ENCODE measurements around the gene TPX2. TPM values are rescaled to one million over a fixed set of nuclear protein-coding genes. Genes with fewer than 3 reads are reported as not detected.

The TPX2 gene
- total RNA-seq, 1 experiment from 2014 or later, result 123 TPM

DNA sequence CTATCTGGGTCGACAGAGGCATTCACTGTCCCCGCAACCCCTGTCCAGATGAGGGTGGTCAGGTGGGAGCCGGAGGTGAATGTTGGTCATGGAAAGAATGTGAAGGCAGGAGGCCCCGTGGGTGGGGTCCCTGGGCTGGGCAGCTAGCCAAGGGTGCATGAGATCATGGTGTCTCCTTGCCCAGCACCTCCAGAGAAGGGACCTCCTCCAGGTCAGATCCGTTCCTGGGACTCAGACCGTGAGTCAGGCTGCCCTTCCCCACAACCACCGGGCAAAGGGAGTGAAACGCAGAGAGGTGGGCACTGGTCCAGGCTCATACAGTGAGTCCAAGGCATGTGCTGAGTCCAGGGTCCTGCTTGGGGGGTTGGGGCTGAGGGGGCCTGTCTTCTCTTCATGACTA, 102.8 kb downstream of the TPX2 start:
- peak; percentile 93 for DNase-seq
- Histone ChIP-seq H3K27me3 (no peaks in the 10 kb centered on the region), H3K9me3 (no peaks in the 10 kb centered on the region), H3K36me3 (no peaks in the 10 kb centered on the region; the same call in 1 of the 2 replicates), H3K4me3 (no peak overlapping the region)

DNA sequence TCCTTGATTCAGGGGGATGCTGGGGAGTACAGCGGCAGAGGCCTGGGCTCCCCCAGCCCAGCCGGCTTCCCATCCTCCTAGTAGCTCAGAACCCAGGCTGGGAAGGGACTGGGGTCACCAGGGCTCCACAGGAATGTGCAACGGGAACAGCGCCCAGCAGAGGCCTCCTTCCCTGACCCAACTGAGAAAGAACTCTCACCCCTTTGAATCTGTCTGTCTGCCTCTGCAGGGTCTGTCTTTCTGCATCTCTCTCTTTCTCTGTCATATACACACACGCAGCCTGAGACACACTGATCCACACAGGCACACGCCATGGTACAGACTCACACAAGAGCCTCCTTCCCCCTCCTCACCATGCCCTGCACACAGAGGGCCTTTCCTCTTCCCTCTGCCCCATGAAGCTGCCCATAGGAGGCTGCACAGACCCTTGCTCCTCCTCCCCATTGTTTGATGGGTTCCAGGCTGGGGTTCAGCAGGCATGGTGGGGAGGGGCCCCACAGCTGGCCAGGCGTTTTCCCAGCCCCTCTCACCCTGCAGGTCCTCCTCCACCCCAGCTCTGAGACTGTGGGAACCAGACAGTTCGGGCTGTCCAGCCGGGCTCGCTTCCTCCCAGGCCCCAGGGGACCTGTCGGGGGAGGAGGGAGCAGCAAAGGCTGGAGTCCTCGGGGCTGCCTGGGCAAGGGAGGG, 103.5 kb downstream of the TPX2 start:
- Histone ChIP-seq H3K36me3 (no peaks in the 10 kb centered on the region; the same call in 1 of the 2 replicates), H3K27me3 (no peaks in the 10 kb centered on the region), H3K9me3 (no peaks in the 10 kb centered on the region), H3K4me3 (no peak overlapping the region)
- DNase-seq, result peak; percentile 79

DNA sequence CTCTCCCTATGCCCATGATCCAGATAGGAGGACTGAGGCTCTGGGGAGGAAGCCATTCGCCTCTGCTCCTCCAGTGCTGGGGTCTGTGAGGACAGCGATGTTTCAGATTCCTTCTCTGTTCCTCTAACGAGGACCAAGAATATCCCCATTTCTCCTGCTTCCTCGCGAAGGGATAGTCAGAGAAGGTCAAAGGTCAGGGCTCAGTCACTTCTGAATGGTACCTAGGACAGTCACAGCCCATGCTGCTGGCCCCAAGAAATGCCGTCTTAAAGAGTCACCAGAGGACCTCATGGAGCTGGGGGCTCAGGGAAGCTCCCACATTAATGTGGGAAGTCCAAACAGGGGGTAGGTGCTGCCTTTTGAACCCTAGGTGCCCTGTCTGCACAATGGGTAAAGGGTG, 104.2 kb downstream of the TPX2 start:
- H3K27me3 ChIP-seq, result no peaks in the 10 kb centered on the region
- H3K4me3 ChIP-seq, result no peak overlapping the region
- H3K9me3 ChIP-seq, result no peaks in the 10 kb centered on the region
- no peaks in the 10 kb centered on the region; the same call in 1 of the 2 replicates for H3K36me3 ChIP-seq
- DNase-seq, result no peak

DNA sequence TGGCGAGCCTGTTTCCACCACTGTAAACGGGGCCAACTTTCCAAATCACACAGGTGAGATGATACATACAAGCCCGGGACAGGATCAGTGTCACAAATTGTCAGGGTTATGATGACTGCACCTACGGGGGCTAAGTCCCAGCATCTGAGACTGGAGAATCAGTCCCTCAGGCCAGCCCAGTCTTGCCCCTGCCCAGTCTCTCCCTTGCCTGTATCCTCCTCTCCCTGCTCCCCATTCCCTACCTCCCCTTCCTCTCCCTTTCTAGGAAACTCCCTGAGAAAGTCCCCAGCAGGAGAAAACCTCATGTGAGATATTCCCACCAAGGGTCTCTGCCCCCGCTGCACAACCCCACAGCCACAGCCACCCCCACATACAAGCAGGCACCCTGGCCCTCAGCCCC, 104.8 kb downstream of the TPX2 start:
- H3K9me3 ChIP-seq, result no peaks in the 10 kb centered on the region
- no peak for DNase-seq
- H3K27me3 ChIP-seq, result no peaks in the 10 kb centered on the region
- no peak overlapping the region for H3K4me3 ChIP-seq
- no peaks in the 10 kb centered on the region; the same call in 1 of the 2 replicates for H3K36me3 ChIP-seq

DNA sequence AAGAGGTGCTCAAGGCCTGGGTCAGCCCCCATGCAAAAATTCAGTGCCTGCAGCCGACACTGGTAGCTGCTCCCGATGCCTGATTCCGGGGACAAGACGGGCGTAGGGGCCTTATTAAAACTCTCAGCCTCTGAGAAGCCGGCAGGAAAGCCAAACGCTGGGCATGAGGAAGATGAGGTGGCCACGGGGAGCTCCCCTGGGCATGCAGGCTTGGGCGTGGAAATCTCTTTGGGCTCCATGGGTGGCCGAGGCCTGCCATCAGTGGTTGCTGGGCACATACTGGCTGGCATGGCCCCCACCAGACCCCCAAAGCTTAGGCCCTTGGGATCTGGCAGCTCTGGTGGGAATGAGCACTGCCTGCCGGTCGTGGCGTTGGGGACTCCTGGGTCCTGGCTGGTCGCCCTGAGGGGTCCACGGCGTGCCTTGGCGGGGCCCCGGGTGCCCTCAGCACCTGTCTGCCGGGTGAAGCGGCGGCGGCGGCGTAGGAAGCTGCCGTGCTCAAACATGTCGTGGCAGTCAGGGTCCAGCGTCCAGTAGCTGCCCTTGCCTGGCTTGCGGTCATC, 105.7 kb downstream of the TPX2 start:
- Histone ChIP-seq H3K4me3 (no peak overlapping the region), H3K9me3 (no peaks in the 10 kb centered on the region), H3K27me3 (no peaks in the 10 kb centered on the region), H3K36me3 (no peaks in the 10 kb centered on the region; the same call in 1 of the 2 replicates)
- no peak for DNase-seq

DNA sequence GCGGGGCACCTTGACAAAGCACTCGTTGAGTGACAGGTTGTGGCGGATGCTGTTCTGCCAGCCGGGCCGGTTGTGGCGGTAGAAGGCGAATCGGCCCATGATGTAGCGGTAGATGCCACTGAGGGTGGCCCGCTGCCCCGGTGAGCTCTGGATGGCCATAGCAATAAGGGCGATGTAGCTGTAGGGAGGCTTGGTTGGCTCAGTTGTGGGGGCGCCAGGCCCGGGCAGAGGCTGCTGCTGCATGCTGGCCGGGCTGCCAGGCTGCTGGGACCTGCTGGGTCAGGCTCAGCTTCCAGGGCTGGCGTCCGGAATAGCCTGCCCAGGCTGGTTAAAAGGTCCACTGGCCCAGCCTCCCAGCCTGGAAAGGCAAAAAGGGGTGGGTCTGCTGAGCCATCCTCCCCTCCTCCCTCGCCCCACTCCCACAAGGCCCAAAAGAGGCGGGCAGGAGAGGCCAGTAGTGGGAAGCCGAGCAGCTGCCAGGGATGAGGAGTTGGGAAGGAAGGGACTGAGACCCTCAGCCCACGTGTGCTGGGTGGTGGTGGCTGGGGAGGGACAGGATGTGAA, 106.3 kb downstream of the TPX2 start, which contains the start of gene FOXS1:
TSS of gene FOXS1 (minus strand) at position 305 of the 564 bp plus-strand sequence. CDS start at position 243, 62 bp downstream.
- H3K9me3 ChIP-seq, result no peaks in the 10 kb centered on the region
- no peak for DNase-seq
- H3K4me3 ChIP-seq, result no peak within 1 kb of the TSS

DNA sequence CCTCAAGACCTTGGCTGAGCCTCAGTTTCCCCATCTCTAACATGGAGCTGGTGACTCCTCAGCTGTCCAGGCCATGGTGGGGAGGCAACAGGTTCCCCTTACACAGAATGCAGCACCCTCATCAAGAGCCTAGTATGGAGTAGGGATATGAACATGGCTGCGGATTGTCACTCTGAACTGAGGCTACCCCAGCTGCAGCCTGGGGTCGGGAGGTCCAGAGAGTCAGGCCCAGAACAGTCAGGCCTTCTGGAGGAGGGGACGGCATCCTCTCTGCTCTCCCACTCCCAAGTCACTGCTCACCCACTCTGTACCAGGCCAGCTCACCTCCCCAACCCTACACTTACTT, 107.7 kb downstream of the TPX2 start:
- H3K36me3 ChIP-seq, result no peaks in the 10 kb centered on the region; the same call in 1 of the 2 replicates
- no peaks in the 10 kb centered on the region for H3K9me3 ChIP-seq
- H3K27me3 ChIP-seq, result no peaks in the 10 kb centered on the region
- H3K4me3 ChIP-seq, result no peak overlapping the region
- DNase-seq, result no peak

More for the DNA sequence above, 106.3 kb downstream of the TPX2 start, which contains the start of gene FOXS1:
- H3K36me3 ChIP-seq, result no peaks in the 10 kb centered on the region; the same call in 1 of the 2 replicates
- no peaks in the 10 kb centered on the region for H3K27me3 ChIP-seq

DNA sequence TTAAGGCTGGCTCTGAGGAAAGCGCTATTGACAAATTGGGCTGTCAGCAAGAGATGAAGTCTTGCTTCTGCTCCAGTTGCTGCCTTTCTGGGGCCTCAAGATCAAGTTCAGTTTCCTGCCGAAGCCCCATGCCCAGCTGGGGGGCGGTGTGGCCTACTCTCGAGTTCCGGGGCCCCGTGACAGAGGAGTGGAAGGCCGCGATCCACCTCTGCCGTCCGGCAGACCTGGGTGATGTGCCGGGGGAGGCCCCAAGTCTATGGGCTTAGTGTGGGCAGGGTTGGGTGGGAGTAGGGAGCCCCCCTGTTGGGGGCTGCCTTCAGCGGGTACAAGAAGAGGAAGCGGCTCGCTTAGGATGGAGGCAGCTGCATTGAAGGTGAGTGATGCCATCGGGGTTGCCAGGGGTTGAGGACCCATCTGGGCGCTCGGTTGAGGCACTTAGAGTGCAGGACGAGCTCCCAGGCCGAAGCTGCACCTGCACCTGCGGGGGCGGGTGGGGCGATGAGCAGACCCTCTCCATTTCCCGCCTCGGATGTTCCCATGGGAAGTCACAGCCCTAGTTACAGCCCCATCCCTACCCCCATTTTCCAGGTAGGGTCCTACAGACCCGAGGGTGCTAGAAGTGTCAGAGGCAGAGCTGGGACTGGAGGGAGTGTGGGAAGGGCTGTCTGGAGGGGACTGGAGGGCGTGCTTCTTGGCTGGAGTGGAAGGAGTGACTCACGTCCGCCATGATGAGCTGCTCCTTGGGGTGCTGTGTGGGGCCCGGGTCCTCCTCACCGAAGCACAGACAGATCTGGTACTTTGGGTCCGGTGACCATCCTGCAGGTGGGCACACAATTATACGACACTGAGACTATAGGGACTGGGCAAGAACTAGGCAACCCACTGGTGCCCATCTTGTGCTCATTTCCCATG, 109.3 kb downstream of the TPX2 start:
- Histone ChIP-seq H3K36me3 (no peaks in the 10 kb centered on the region), H3K27me3 (no peaks in the 10 kb centered on the region), H3K4me3 (no peak overlapping the region), H3K9me3 (no peaks in the 10 kb centered on the region)
- DNase-seq, result no peak

DNA sequence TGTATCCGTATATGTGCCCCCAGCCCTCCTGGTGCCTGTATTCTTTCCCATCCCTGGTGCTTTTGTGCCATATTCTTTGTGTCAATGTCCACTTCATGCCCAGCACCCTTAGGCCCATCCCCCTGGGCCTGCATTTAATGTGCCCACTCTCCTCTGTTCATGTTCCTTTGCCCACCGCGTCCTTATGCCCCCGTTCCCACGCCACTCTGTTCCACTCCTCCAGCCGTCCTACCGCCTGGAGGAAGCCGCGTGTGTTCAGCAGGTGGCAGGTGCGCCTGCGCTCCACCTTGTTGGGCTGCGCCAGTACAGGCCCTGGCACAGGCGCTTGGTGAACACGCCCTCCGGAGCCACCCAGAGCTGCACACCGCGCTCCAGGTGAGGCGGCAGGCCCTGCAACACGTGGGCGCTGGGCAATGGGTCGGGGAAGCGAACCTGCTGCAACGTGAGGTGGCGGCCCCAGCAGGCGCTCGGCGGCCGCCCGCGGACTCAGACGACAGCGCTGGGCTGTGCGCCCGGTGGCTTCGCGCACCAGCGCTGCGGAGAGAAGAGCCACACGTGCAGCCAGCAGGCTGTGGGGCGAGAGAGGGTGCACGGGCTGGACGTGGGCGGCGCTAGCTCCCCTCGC, 110.3 kb downstream of the TPX2 start:
- no peak for DNase-seq
- Histone ChIP-seq H3K36me3 (no peaks in the 10 kb centered on the region), H3K27me3 (no peaks in the 10 kb centered on the region)

More for the DNA sequence above, 110.3 kb downstream of the TPX2 start:
- Histone ChIP-seq H3K4me3 (no peak overlapping the region), H3K9me3 (no peaks in the 10 kb centered on the region)

Other genes with a start within 250 kb of the TPX2 start
- 115 and 155 TPM in 2 replicates for gene HM13, start 224.8 kb upstream of the TPX2 start, total RNA-seq (2014; rRNA removed; shearing (Covaris generic); ENCODE audit: low replicate concordance)
- gene ID1, start 134.0 kb upstream of the TPX2 start, total RNA-seq (2014; rRNA removed; shearing (Covaris generic); ENCODE audit: low replicate concordance), result 363 and 396 TPM in 2 replicates
- not detected in 2 replicates for gene COX4I2, start 101.4 kb upstream of the TPX2 start, total RNA-seq (2014; rRNA removed; shearing (Covaris generic); ENCODE audit: low replicate concordance)
- gene BCL2L1, start 16.4 kb upstream of the TPX2 start, total RNA-seq (2014; rRNA removed; shearing (Covaris generic); ENCODE audit: low replicate concordance), result 63.0 and 64.2 TPM in 2 replicates
- not detected in 2 replicates for gene MYLK2, start 80.1 kb downstream of the TPX2 start, total RNA-seq (2014; rRNA removed; shearing (Covaris generic); ENCODE audit: low replicate concordance)
- gene FOXS1, start 106.3 kb downstream of the TPX2 start, total RNA-seq (2014; rRNA removed; shearing (Covaris generic); ENCODE audit: low replicate concordance), result 0.07 TPM in 1 of 2 replicates, not detected in the other
- gene DUSP15, start 131.2 kb downstream of the TPX2 start, total RNA-seq (2014; rRNA removed; shearing (Covaris generic); ENCODE audit: low replicate concordance), result 1.3 and 1.9 TPM in 2 replicates
- gene TTLL9, start 131.3 kb downstream of the TPX2 start, total RNA-seq (2014; rRNA removed; shearing (Covaris generic); ENCODE audit: low replicate concordance), result not detected in 2 replicates
- gene PDRG1, start 212.8 kb downstream of the TPX2 start, total RNA-seq (2014; rRNA removed; shearing (Covaris generic); ENCODE audit: low replicate concordance), result 31.4 and 31.5 TPM in 2 replicates
- gene XKR7, start 228.9 kb downstream of the TPX2 start, total RNA-seq (2014; rRNA removed; shearing (Covaris generic); ENCODE audit: low replicate concordance), result not detected in 2 replicates

Data from MG63 (cell line).